DOHH2 (cell line): ENCODE results near the gene SALL2.

Experiments used
- EZH2phosphoT487 ChIP-seq: fragments of 200-600 bp; sonication (generic); IDR thresholded peaks from 2 replicates; pipeline ENCODE4 v1.6.1; 2017; ENCODE audit warnings: borderline replicate concordance, mild to moderate bottlenecking, antibody characterized with exemption, low read length, moderate library complexity, mixed read lengths
- TF ChIP-seq, protein P1 (sequence below): fragments of 200-600 bp; sonication (generic); IDR thresholded peaks from one replicate; pipeline ENCODE4 v1.5.1; 2014; ENCODE audit warnings: antibody characterized with exemption, mild to moderate bottlenecking, low read depth, low read length; ENCODE audit not compliant: poor library complexity, severe bottlenecking

DNA sequence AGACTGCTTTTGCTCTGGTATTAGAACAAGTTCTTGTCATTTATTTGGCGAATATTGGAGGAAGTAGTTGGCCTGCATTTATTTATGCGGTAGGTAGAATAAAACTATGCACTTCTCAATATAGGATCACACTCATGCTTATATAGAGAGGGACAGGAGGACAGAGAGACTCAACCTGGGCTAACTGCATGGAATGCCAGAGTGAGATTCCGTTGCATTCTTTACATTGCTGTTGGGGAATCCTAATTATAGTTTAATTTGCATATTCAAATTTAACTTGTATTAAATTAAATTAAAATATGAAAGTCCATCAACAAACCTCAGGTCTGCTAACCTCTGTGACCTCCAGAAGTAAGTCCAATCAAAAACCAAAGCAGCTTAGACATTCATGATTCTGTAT, 27.1 kb upstream of the SALL2 start:
- TF ChIP-seq, protein P1, sequence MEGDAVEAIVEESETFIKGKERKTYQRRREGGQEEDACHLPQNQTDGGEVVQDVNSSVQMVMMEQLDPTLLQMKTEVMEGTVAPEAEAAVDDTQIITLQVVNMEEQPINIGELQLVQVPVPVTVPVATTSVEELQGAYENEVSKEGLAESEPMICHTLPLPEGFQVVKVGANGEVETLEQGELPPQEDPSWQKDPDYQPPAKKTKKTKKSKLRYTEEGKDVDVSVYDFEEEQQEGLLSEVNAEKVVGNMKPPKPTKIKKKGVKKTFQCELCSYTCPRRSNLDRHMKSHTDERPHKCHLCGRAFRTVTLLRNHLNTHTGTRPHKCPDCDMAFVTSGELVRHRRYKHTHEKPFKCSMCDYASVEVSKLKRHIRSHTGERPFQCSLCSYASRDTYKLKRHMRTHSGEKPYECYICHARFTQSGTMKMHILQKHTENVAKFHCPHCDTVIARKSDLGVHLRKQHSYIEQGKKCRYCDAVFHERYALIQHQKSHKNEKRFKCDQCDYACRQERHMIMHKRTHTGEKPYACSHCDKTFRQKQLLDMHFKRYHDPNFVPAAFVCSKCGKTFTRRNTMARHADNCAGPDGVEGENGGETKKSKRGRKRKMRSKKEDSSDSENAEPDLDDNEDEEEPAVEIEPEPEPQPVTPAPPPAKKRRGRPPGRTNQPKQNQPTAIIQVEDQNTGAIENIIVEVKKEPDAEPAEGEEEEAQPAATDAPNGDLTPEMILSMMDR: no peak
- TF ChIP-seq EZH2phosphoT487: no peak
